Loucy (cell line): ENCODE measurements around the gene AHI1.
A peak's percentile ranks its signal among the peaks of the same experiment; 100 is the strongest.

Source experiments
- H2AFZ ChIP-seq: fragments of 200-600 bp; sonication (generic); 2 replicates; pipeline ENCODE4 v1.6.0; 2016; ENCODE audit warnings: antibody characterized with exemption, mild to moderate bottlenecking, low read length, moderate library complexity
- H3F3A ChIP-seq: fragments of 200-600 bp; 2 replicates; pipeline ENCODE4 v1.6.0; 2016; ENCODE audit warnings: antibody characterized with exemption, low read depth, mild to moderate bottlenecking
- H3K27me3 ChIP-seq: fragments of 200-600 bp; sonication (generic); 2 replicates; pipeline ENCODE4 v1.6.1; 2014; ENCODE audit warnings: low read length, mild to moderate bottlenecking; ENCODE audit not compliant: insufficient read depth, poor library complexity, severe bottlenecking
- H3K36me3 ChIP-seq: fragments of 200-600 bp; sonication (generic); 2 replicates; pipeline ENCODE4 v1.6.1; 2016; ENCODE audit warnings: low read length; ENCODE audit not compliant: insufficient read depth
- H3K4me1 ChIP-seq: fragments of 200-600 bp; sonication (generic); 2 replicates; pipeline ENCODE4 v1.5.1; 2014; ENCODE audit warnings: low read length, mild to moderate bottlenecking; ENCODE audit not compliant: insufficient read depth, poor library complexity, severe bottlenecking
- H3K4me2 ChIP-seq: fragments of 200-600 bp; sonication (generic); 2 replicates; pipeline ENCODE4 v1.6.0; 2014; ENCODE audit warnings: antibody characterized with exemption, low read length, low read depth, mild to moderate bottlenecking; ENCODE audit not compliant: poor library complexity, severe bottlenecking
- H3K4me3 ChIP-seq: fragments of 200-600 bp; sonication (generic); 2 replicates; pipeline ENCODE4 v1.5.1; 2014; ENCODE audit warnings: low read length, mild to moderate bottlenecking, mixed read lengths; ENCODE audit not compliant: poor library complexity, severe bottlenecking
- H3K79me2 ChIP-seq: fragments of 200-600 bp; sonication (generic); 2 replicates; pipeline ENCODE4 v1.6.1; 2014; ENCODE audit warnings: low read length; ENCODE audit not compliant: insufficient read depth
- H3K9ac ChIP-seq: fragments of 200-600 bp; sonication (generic); 2 replicates; pipeline ENCODE4 v1.6.0; 2014; ENCODE audit warnings: mild to moderate bottlenecking, low read depth, low read length, moderate library complexity; ENCODE audit not compliant: poor library complexity, severe bottlenecking
- H3K9me2 ChIP-seq: fragments of 200-600 bp; sonication (generic); replicated peaks from 2 replicates; pipeline ENCODE4 v1.6.1; 2016; ENCODE audit warnings: low read depth, low read length, mixed read lengths
- H3K9me3 ChIP-seq: fragments of 200-600 bp; sonication (generic); 2 replicates; pipeline ENCODE4 v1.6.1; 2014; ENCODE audit warnings: mild to moderate bottlenecking, antibody characterized with exemption, low read length, low read depth; ENCODE audit not compliant: insufficient read depth
- H4K20me1 ChIP-seq: fragments of 200-600 bp; sonication (generic); 2 replicates; pipeline ENCODE4 v1.6.0; 2014; ENCODE audit warnings: antibody characterized with exemption, low read length, mild to moderate bottlenecking; ENCODE audit not compliant: insufficient read depth, poor library complexity, severe bottlenecking
- CTCF ChIP-seq: fragments of 200-600 bp; sonication (generic); conservative IDR thresholded peaks from 2 replicates; pipeline ENCODE4 v1.5.1; 2014; ENCODE audit warnings: mild to moderate bottlenecking, antibody characterized with exemption, low read length
- EZH2phosphoT487 ChIP-seq: fragments of 200-600 bp; IDR thresholded peaks from 2 replicates; pipeline ENCODE4 v1.6.1; 2018; ENCODE audit warnings: antibody characterized with exemption, mild to moderate bottlenecking, moderate library complexity, borderline replicate concordance

The AHI1 gene

GRCh38 chr6:135534773-135535380 is 37.3 kb upstream of the AHI1 start:
- peaks cover 12% of the 10 kb centered on the region for H3K4me1 ChIP-seq
- no peak overlapping the region for H2AFZ ChIP-seq
- no peak overlapping the region for H3K4me2 ChIP-seq
- H3K9me2 ChIP-seq, result no peaks in the 10 kb centered on the region
- H3K4me3 ChIP-seq, result no peak overlapping the region
- H3K9ac ChIP-seq, result no peak overlapping the region
- H3K9me3 ChIP-seq, result no peaks in the 10 kb centered on the region
- H3K79me2 ChIP-seq, result no peaks in the 10 kb centered on the region
- no peaks in the 10 kb centered on the region for H4K20me1 ChIP-seq
- H3K36me3 ChIP-seq, result no peaks in the 10 kb centered on the region
- no peaks in the 10 kb centered on the region for H3F3A ChIP-seq
- H3K27me3 ChIP-seq, result no peaks in the 10 kb centered on the region
- no peak for TF ChIP-seq CTCF
- no peak for TF ChIP-seq EZH2phosphoT487

GRCh38 chr6:135532559-135532958 is 35.0 kb upstream of the AHI1 start:
- H3K36me3 ChIP-seq, result no peaks in the 10 kb centered on the region
- no peak overlapping the region for H3K9ac ChIP-seq
- H3K4me2 ChIP-seq, result no peak overlapping the region
- H3K9me2 ChIP-seq, result no peaks in the 10 kb centered on the region
- H3K9me3 ChIP-seq, result no peaks in the 10 kb centered on the region
- no peaks in the 10 kb centered on the region for H3K79me2 ChIP-seq
- H3K4me3 ChIP-seq, result no peak overlapping the region
- TF ChIP-seq CTCF (no peak), EZH2phosphoT487 (no peak)
- no peaks in the 10 kb centered on the region for H4K20me1 ChIP-seq
- H3F3A ChIP-seq, result no peaks in the 10 kb centered on the region
- no peaks in the 10 kb centered on the region for H3K27me3 ChIP-seq
- peaks cover 12% of the 10 kb centered on the region for H3K4me1 ChIP-seq
- H2AFZ ChIP-seq, result peak overlapping the region; percentile 32; the same call in 1 of the 2 replicates

GRCh38 chr6:135531954-135532490 is 34.5 kb upstream of the AHI1 start:
- Histone ChIP-seq H3K27me3 (no peaks in the 10 kb centered on the region), H3K9me2 (no peaks in the 10 kb centered on the region), H3K9me3 (no peaks in the 10 kb centered on the region), H3K4me2 (no peak overlapping the region), H3K9ac (no peak overlapping the region), H2AFZ (peak overlapping the region; percentile 32; the same call in 1 of the 2 replicates), H3K79me2 (no peaks in the 10 kb centered on the region), H3F3A (no peaks in the 10 kb centered on the region), H3K4me3 (no peak overlapping the region), H4K20me1 (no peaks in the 10 kb centered on the region), H3K4me1 (peaks cover 12% of the 10 kb centered on the region), H3K36me3 (no peaks in the 10 kb centered on the region)
- no peak for TF ChIP-seq EZH2phosphoT487
- no peak for TF ChIP-seq CTCF
